ENCODE data around the gene CSF1.

DNA sequence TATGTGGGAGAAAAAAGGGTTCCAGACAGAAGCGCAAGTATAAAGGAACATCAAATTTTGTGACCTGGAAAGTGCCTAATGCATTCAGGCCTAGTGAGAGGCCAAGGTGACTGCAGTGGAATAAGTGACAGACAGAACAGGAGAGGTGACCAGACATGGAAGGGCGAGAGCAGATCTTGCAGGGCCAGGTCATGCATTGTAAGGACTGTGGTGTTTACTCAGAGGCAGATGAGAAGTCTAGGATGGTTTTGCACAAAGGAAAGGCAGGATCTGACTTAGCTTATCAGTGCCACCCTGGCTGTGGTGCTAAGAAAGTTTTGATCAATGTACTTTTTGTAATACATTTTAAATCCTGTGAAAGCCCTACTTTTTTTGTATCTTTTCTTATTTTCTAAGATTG is 39.9 kb downstream of the CSF1 start:
- TF ChIP-seq, protein P1, sequence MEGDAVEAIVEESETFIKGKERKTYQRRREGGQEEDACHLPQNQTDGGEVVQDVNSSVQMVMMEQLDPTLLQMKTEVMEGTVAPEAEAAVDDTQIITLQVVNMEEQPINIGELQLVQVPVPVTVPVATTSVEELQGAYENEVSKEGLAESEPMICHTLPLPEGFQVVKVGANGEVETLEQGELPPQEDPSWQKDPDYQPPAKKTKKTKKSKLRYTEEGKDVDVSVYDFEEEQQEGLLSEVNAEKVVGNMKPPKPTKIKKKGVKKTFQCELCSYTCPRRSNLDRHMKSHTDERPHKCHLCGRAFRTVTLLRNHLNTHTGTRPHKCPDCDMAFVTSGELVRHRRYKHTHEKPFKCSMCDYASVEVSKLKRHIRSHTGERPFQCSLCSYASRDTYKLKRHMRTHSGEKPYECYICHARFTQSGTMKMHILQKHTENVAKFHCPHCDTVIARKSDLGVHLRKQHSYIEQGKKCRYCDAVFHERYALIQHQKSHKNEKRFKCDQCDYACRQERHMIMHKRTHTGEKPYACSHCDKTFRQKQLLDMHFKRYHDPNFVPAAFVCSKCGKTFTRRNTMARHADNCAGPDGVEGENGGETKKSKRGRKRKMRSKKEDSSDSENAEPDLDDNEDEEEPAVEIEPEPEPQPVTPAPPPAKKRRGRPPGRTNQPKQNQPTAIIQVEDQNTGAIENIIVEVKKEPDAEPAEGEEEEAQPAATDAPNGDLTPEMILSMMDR (conservative IDR thresholded peaks at IDR 0.05) = no peak
- TF ChIP-seq ZFX (IDR thresholded peaks at IDR 0.05) = no peak; the same call in 1 of the 2 replicates
